HG03097 (cell line): ENCODE data around the gene AGPS.
"Not testable (repeated sequence)": the region's sequence is repeated elsewhere in the genome, so short reads cannot be mapped to it uniquely, and the experiment has no call there.

Experiments used
- ATAC-seq: cut with Tn5 transposase; IDR thresholded peaks from one replicate; pipeline ENCODE4 v1.9.1; 2021; ENCODE audit not compliant: unreplicated experiment, low FRiP score

AGPS gene

GRCh38 chr2:177392373-177393202, at the start of gene AGPS:
TSS of gene AGPS (plus strand) at chr2:177392773. CDS start at chr2:177392790, 17 bp downstream.
- peak; percentile 86 for ATAC-seq

DNA sequence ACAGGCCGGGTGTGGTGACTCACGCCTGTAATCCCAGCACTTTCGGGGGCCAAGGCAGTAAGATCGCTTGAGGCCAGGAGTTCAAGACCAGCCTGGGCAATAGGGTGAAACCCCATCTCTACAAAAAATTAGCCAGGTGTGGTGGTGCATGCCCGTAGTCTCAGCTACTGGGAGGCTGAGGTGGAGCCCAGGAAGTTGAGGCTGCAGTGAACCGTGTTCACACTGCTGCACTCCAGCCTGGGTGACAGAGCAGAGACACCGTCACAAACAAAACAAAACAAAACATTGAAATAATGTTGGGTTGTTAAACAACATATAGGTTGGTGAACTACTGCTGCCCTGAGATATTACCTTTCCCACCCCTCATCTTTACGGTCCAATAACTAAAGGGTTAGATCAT, 48.8 kb upstream of the AGPS start:
- ATAC-seq: no peak

DNA sequence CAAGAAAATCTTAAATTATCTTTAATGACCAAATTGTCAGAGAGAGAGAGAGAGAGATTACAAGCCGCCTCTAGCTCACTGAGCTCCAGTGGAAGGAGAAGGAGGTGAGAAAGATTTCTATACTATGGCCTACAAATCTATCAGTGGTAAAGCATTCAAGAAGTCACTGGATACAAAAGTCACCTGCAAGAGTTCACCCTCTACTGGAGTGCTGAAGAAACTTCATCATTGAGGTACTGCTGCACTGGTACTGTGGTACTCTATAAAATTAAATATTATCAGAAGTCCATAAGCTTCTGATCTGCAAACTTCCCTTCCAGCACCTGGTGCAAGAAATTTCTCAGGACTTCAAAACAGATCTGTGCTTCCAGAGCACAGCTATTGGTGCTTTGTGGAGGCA, 48.3 kb upstream of the AGPS start:
- ATAC-seq: no peak

GRCh38 chr2:177346192-177346591, 46.4 kb upstream of the AGPS start:
- no peak for ATAC-seq

- no peak for ATAC-seq
These were observed 45.0 kb upstream of the AGPS start for GRCh38 chr2:177347570-177347969.

- ATAC-seq: no peak
These were observed 44.4 kb upstream of the AGPS start for GRCh38 chr2:177348118-177348654.

GRCh38 chr2:177348733-177349693, 43.6 kb upstream of the AGPS start:
- ATAC-seq: no peak

- not testable (repeated sequence) for ATAC-seq
These were observed 41.9 kb upstream of the AGPS start for GRCh38 chr2:177350624-177351023.

- not testable (repeated sequence) for ATAC-seq
These were observed 41.5 kb upstream of the AGPS start for GRCh38 chr2:177351121-177351520.

GRCh38 chr2:177352441-177353186, 40.0 kb upstream of the AGPS start:
- no peak for ATAC-seq

- no peak for ATAC-seq
These were observed 39.4 kb upstream of the AGPS start for GRCh38 chr2:177353187-177353478.

GRCh38 chr2:177354541-177354940, 38.0 kb upstream of the AGPS start:
- ATAC-seq: not testable (repeated sequence)

GRCh38 chr2:177355874-177356273, 36.7 kb upstream of the AGPS start:
- no peak for ATAC-seq

- ATAC-seq: no peak
These were observed 32.6 kb upstream of the AGPS start for GRCh38 chr2:177359836-177360595.

DNA sequence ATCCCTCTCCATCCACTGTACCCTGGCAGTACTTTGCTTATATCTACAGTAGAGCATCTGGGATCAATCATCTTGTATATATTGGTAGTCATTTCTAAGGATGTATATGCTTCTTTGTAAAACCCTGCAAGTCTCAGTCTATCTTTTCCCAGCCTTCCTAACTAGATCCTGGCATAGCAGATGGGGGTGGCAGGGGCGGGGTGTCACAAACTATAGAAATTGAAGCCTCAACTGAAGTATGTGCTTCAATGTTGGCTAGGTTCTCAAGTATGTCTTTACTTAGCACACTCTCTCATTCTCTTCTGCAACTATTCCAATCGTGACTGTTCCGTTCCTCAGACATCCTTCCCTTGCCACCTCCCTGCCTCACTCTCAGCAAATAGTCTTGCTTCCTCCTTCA, 30.1 kb upstream of the AGPS start:
- ATAC-seq: no peak

DNA sequence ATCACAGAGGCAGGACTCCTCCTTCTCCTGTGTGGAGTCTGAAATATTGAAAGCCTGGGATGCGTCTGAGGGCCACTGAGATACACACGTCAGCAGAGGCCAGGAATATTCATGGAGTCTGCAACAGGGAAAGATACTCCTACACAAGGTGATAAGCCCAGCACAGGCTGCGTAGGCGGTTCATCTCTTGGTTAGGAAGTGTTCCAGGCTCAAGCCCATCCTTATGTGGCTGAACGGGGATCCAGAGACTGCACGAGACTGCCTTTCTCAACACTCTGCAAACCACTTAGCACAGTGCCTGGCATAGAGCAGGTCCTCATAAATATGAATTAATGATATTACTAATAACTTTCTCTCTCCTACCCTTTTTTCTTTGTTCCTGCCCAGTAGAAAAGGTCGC, 29.2 kb upstream of the AGPS start:
- ATAC-seq: no peak

- not testable (repeated sequence) for ATAC-seq
These were observed 26.8 kb upstream of the AGPS start for GRCh38 chr2:177365764-177366163.

DNA sequence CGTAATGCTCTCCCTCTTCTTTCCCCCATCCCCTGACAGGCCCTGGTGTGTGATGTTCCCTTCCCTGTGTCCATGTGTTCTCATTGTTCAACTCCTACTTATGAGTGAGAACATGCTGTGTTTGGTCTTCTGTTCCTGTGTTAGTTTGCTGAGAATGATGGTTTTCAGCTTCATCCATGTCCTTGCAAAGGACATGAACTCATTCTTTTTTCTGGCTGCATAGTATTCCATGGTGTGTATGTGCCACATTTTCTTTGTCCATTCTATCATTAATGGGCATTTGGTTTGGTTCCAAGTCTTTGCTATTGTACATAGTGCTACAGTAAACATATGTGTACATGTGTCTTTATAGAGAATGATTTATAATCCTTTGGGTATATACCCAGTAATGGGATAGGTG, 24.6 kb upstream of the AGPS start:
- ATAC-seq: not testable (repeated sequence)

- ATAC-seq: no peak
These were observed 13.2 kb upstream of the AGPS start for GRCh38 chr2:177379354-177379753.

GRCh38 chr2:177380181-177380580, 12.4 kb upstream of the AGPS start:
- no peak for ATAC-seq
